PC-9 (cell line): ENCODE measurements around the gene ATP11A. TPM values are rescaled to one million over a fixed set of nuclear protein-coding genes. Genes with fewer than 3 reads are reported as not detected.

Experiments
- BruUV-seq: library from RNA; stranded (reverse); fragments of 400-500 nt; replicated peaks from 2 replicates; lab custom pipeline; 2021; lab: Mats Ljungman, UMichigan
- CTCF ChIA-PET: fragments of 300-600 bp; sonication (Branson Sonifier 250); formaldehyde crosslinking; loops from one replicate; lab custom pipeline; 2022; ENCODE audit warnings: antibody characterized with exemption; lab: Charles Lee
- POLR2A ChIA-PET: fragments of 300-600 bp; sonication (Branson Sonifier 250); formaldehyde crosslinking; loops from one replicate; lab custom pipeline; 2022; ENCODE audit warnings: antibody characterized with exemption; ENCODE audit not compliant: unreplicated experiment; lab: Charles Lee
- DNase-seq, 2 experiments: peaks; one replicate each; pipeline versions ENCODE4 v3.0.0 to v3.0.0-alpha.2; 2015 to 2022; ENCODE audit warnings: mixed read lengths in 1 of 2
- H2AFZ ChIP-seq: fragments of 200-600 bp; sonication (generic); 2 replicates; pipeline ENCODE4 v1.8.1; 2017; ENCODE audit warnings: antibody characterized with exemption
- H3F3A ChIP-seq: fragments of 200-600 bp; sonication (generic); 2 replicates; pipeline ENCODE4 v1.8.1; 2017; ENCODE audit warnings: antibody characterized with exemption, mild to moderate bottlenecking, low read depth; ENCODE audit not compliant: insufficient read depth
- H3K27ac ChIP-seq: fragments of 200-600 bp; sonication (generic); 2 replicates; pipeline ENCODE4 v1.6.1; 2016; ENCODE audit warnings: mixed run types
- H3K27me3 ChIP-seq: fragments of 200-600 bp; sonication (generic); 2 replicates; pipeline ENCODE4 v1.6.1; 2016; ENCODE audit warnings: low read depth, mixed run types; ENCODE audit not compliant: insufficient read depth
- H3K36me3 ChIP-seq: fragments of 200-600 bp; sonication (generic); 2 replicates; pipeline ENCODE4 v1.6.1; 2016; ENCODE audit warnings: low read depth, mixed run types
- H3K4me1 ChIP-seq: fragments of 200-600 bp; sonication (generic); replicated peaks from 2 replicates; pipeline ENCODE4 v1.6.1; 2016; ENCODE audit warnings: mixed run types; ENCODE audit not compliant: insufficient read depth
- H3K4me2 ChIP-seq: fragments of 200-600 bp; sonication (generic); 2 replicates; pipeline ENCODE4 v1.6.1; 2017; ENCODE audit warnings: mixed run types
- H3K4me3 ChIP-seq: fragments of 200-600 bp; sonication (generic); 2 replicates; pipeline ENCODE4 v1.6.1; 2016; ENCODE audit warnings: mixed run types
- H3K79me2 ChIP-seq: fragments of 200-600 bp; sonication (generic); 2 replicates; pipeline ENCODE4 v1.6.1; 2017; ENCODE audit warnings: low read depth, mixed run types
- H3K9me2 ChIP-seq: fragments of 200-600 bp; sonication (generic); 2 replicates; pipeline ENCODE4 v1.8.1; 2017; ENCODE audit warnings: mild to moderate bottlenecking; ENCODE audit not compliant: insufficient read depth
- H3K9me3 ChIP-seq: fragments of 200-600 bp; sonication (generic); 2 replicates; pipeline ENCODE4 v1.8.1; 2016; ENCODE audit warnings: low read depth; ENCODE audit not compliant: insufficient read depth
- H4K20me1 ChIP-seq: fragments of 200-600 bp; sonication (generic); 2 replicates; pipeline ENCODE4 v1.8.1; 2017; ENCODE audit not compliant: insufficient read depth
- EZH2 ChIP-seq: fragments of 200-600 bp; sonication (generic); IDR thresholded peaks from 2 replicates; pipeline ENCODE4 v1.8.0; 2017; ENCODE audit warnings: antibody characterized with exemption, low read depth
- intact Hi-C: fragments of 100-400 bp; cut with micrococcal nuclease; formaldehyde crosslinking; loops from one replicate; pipeline ENCODE4 v1.10.0; 2022; ENCODE audit not compliant: unreplicated experiment
- total RNA-seq: library from RNA; stranded (reverse); gene quantifications from 2 replicates; pipeline ENCODE4 v1.2.3, GENCODE V29; 2021
- TF ChIP-seq, protein P1 (sequence below): fragments of 200-600 bp; sonication (generic); conservative IDR thresholded peaks from 2 replicates; pipeline ENCODE4 v1.6.1; 2017; ENCODE audit warnings: mixed run types, antibody characterized with exemption, mild to moderate bottlenecking, moderate library complexity

The ATP11A gene
- total RNA-seq, 1 experiment from 2014 or later = 92.2 TPM

DNA sequence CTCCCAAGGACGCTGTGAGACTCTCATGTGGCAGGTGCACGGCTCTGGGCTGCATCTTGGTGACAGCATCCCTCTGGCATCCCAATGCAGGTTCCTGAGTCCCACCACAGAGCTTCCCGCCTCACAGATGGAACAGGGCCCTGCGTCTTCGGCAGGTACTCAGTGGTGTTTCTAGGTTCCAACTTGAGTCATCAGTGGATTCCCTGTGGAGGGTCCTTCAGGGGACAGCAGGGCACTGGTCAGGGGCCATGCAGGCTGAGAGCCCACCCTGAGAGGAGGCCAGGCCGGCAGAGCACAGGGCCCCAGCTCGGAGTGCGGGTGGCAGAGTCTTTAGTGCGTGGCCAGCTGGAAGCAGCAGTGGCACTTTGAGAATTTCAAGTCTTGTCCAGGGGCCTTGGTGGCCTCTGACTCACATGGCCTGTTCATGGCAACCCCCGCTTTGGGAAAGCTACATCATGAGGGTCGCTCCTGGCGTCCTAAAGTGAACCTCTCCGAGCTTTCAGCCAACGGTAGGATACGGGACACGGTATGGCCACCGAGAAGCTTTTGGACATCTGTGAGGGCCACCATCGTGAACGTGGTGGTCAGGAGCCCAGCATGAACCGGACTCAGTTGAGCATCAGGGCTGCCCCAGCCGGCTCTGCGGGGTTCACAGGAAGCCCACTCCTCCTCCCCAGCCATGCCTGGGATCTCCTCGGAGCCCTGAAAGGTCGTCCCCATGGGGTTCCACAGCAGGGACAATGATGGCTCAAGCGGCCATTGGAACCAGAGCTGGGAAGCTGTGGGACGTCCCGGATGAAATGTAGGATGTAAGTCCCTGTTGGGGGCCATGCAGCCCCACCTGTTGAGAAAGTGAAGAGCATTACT lies 207.1 kb downstream of the ATP11A start:
- no peaks in the 10 kb centered on the region for H3K9me2 ChIP-seq
- H3K4me3 ChIP-seq = no peak overlapping the region
- peaks cover 93% of the 10 kb centered on the region for H3K27me3 ChIP-seq
- H3K36me3 ChIP-seq = no peaks in the 10 kb centered on the region
- H3F3A ChIP-seq = no peaks in the 10 kb centered on the region
- BruUV-seq = no TSS peak
- H3K4me2 ChIP-seq = no peak overlapping the region
- ChIA-PET CTCF (interaction anchor here (0.6 kb wide), 1 partner anchor 85 kb away, joined by 3 read pairs; no protein-coding TSS in a partner anchor), POLR2A (no interaction called here)
- no peaks in the 10 kb centered on the region for H4K20me1 ChIP-seq
- no peak overlapping the region for H3K27ac ChIP-seq
- no peaks in the 10 kb centered on the region for H3K79me2 ChIP-seq
- H3K9me3 ChIP-seq = no peaks in the 10 kb centered on the region
- H3K4me1 ChIP-seq = no peaks in the 10 kb centered on the region; the same call in 1 of the 2 replicates
- DNase-seq = no peak
- intact Hi-C loops = loop anchor here (1.0 kb wide), 1 partner anchor 34 kb away; no protein-coding TSS in a partner anchor
- TF ChIP-seq EZH2 = no peak
- TF ChIP-seq, protein P1, sequence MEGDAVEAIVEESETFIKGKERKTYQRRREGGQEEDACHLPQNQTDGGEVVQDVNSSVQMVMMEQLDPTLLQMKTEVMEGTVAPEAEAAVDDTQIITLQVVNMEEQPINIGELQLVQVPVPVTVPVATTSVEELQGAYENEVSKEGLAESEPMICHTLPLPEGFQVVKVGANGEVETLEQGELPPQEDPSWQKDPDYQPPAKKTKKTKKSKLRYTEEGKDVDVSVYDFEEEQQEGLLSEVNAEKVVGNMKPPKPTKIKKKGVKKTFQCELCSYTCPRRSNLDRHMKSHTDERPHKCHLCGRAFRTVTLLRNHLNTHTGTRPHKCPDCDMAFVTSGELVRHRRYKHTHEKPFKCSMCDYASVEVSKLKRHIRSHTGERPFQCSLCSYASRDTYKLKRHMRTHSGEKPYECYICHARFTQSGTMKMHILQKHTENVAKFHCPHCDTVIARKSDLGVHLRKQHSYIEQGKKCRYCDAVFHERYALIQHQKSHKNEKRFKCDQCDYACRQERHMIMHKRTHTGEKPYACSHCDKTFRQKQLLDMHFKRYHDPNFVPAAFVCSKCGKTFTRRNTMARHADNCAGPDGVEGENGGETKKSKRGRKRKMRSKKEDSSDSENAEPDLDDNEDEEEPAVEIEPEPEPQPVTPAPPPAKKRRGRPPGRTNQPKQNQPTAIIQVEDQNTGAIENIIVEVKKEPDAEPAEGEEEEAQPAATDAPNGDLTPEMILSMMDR = no peak
- no peak overlapping the region for H2AFZ ChIP-seq

DNA sequence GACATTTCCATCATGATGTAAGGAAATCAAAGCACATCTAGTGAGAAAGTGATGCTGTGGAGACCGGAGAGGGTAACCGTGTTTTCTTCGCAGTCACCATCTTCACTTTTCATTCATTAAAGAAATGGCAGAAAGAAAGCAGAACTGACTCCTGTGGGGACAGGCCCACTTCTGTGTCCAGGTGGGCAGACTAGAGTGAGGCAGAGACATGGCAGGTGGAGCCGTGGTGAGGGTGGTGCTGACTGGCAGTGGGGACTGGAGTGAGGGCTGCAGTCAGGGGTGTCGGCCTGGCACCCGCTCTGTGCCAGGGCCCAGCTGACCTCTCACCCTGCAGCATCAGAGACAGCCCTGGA lies 207.7 kb downstream of the ATP11A start:
- Histone ChIP-seq H4K20me1 (no peaks in the 10 kb centered on the region), H3K79me2 (no peaks in the 10 kb centered on the region), H3K4me1 (no peaks in the 10 kb centered on the region; the same call in 1 of the 2 replicates), H3K4me3 (no peak overlapping the region), H3K4me2 (no peak overlapping the region), H3K9me3 (no peaks in the 10 kb centered on the region), H3K27ac (no peak overlapping the region), H2AFZ (no peak overlapping the region), H3K27me3 (peaks cover 93% of the 10 kb centered on the region), H3K9me2 (no peaks in the 10 kb centered on the region), H3F3A (no peaks in the 10 kb centered on the region), H3K36me3 (no peaks in the 10 kb centered on the region)
- ChIA-PET CTCF (interaction anchor here (0.6 kb wide), 1 partner anchor 85 kb away, joined by 3 read pairs; no protein-coding TSS in a partner anchor), POLR2A (no interaction called here)
- intact Hi-C loops = no loop called here
- DNase-seq = no peak
- TF ChIP-seq, protein P1 = no peak
- TF ChIP-seq EZH2 = no peak
- BruUV-seq = no TSS peak

DNA sequence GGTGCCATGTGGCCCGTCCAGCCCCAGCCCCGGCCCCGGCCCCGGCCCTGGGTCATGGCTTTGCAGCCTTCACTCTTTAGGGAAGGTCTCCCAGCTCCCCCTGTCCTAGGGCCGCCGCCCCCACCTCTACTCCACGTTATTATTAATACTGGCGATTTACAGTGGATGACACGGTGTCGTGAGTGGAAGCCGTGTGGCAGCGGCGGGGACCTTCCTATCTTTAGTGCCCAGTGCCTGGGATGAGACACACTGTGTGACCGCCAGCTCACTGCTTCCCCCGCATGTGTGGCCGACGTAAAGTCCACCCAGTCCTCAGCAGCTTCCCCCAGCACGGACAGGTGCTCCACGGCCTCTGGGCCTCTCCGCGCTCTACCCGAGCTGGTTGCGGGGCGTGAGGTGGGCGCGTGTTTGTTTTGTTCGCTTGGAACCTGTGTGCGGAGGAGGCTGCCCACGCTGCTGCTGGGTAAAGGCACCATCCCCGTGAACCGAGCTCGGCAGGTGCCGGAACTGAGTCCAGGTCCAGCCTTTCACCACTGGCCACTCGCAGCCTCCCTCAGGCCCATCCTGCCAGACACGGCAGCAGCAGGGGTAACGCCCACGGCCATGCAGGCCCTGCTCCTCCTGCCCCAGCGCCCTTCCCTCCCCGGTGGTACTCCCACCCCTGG lies 208.2 kb downstream of the ATP11A start:
- no peaks in the 10 kb centered on the region for H4K20me1 ChIP-seq
- POLR2A ChIA-PET = no interaction called here
- H3K9me2 ChIP-seq = no peaks in the 10 kb centered on the region
- no peak for DNase-seq
- H3K36me3 ChIP-seq = no peaks in the 10 kb centered on the region
- H3F3A ChIP-seq = no peaks in the 10 kb centered on the region
- H3K4me3 ChIP-seq = no peak overlapping the region
- H2AFZ ChIP-seq = no peak overlapping the region
- peaks cover 93% of the 10 kb centered on the region for H3K27me3 ChIP-seq
- H3K27ac ChIP-seq = no peak overlapping the region
- intact Hi-C loops = no loop called here
- no TSS peak for BruUV-seq
- TF ChIP-seq, protein P1 = no peak
- H3K79me2 ChIP-seq = no peaks in the 10 kb centered on the region
- no peak overlapping the region for H3K4me2 ChIP-seq
- no peaks in the 10 kb centered on the region for H3K9me3 ChIP-seq
- CTCF ChIA-PET = interaction anchor here (0.6 kb wide), 1 partner anchor 86 kb away, joined by 3 read pairs; no protein-coding TSS in a partner anchor
- no peaks in the 10 kb centered on the region; the same call in 1 of the 2 replicates for H3K4me1 ChIP-seq
